Nephron (organoid): ENCODE results near the gene PLA2G3.

Source experiments
- H3K27ac Mint-ChIP-seq, 3 experiments: 2 replicates each; pipeline ENCODE4 v1.8.0; 2020; ENCODE audit warnings: mixed read lengths in 3 of 3, mild to moderate bottlenecking in 2 of 3, moderate library complexity in 1 of 3
- H3K27me3 Mint-ChIP-seq: 2 replicates; pipeline ENCODE4 v1.8.0; 2021; ENCODE audit warnings: low read depth, mild to moderate bottlenecking, moderate library complexity, mixed read lengths
- H3K36me3 Mint-ChIP-seq: 2 replicates; pipeline ENCODE4 v1.8.0; 2020; ENCODE audit warnings: low read depth, mixed read lengths
- H3K4me1 Mint-ChIP-seq: 2 replicates; pipeline ENCODE4 v1.8.0; 2020; ENCODE audit warnings: mixed read lengths
- H3K4me3 Mint-ChIP-seq, 3 experiments: 2 replicates each; pipeline ENCODE4 v1.8.0; 2020; ENCODE audit warnings: mild to moderate bottlenecking in 3 of 3, mixed read lengths in 3 of 3, moderate library complexity in 2 of 3
- H3K9me3 Mint-ChIP-seq: 2 replicates; pipeline ENCODE4 v1.8.0; 2020; ENCODE audit warnings: mixed read lengths
- CTCF ChIP-seq, 3 experiments: fragments of 200-600 bp; sonication (generic); IDR thresholded peaks; one replicate each; pipeline ENCODE4 v1.5.0; 2021; ENCODE audit warnings: antibody characterized with exemption in 3 of 3; ENCODE audit not compliant: unreplicated experiment in 3 of 3

The PLA2G3 gene

GRCh38 chr22:31138126-31138525, 2.2 kb downstream of the PLA2G3 start:
- Mint-ChIP-seq H3K4me3 (no peak overlapping the region), H3K27ac (no peak overlapping the region), H3K4me1 (no peaks in the 10 kb centered on the region), H3K36me3 (no peaks in the 10 kb centered on the region), H3K27me3 (peaks cover 13% of the 10 kb centered on the region), H3K9me3 (no peaks in the 10 kb centered on the region)
- no peak for TF ChIP-seq CTCF (IDR thresholded peaks at IDR 0.05; ENCODE audit: unreplicated experiment in 3 of 3)

GRCh38 chr22:31137721-31138120, 2.6 kb downstream of the PLA2G3 start:
- Mint-ChIP-seq H3K27ac (no peak overlapping the region), H3K4me1 (no peaks in the 10 kb centered on the region), H3K9me3 (no peaks in the 10 kb centered on the region), H3K4me3 (no peak overlapping the region), H3K27me3 (peaks cover 12% of the 10 kb centered on the region), H3K36me3 (no peaks in the 10 kb centered on the region)
- no peak for TF ChIP-seq CTCF (IDR thresholded peaks at IDR 0.05; ENCODE audit: unreplicated experiment in 3 of 3)

GRCh38 chr22:31136711-31137110, 3.6 kb downstream of the PLA2G3 start:
- no peak overlapping the region for H3K4me3 Mint-ChIP-seq
- H3K27me3 Mint-ChIP-seq, result peaks cover 11% of the 10 kb centered on the region
- no peaks in the 10 kb centered on the region for H3K36me3 Mint-ChIP-seq
- H3K27ac Mint-ChIP-seq, result no peak overlapping the region
- H3K9me3 Mint-ChIP-seq, result no peaks in the 10 kb centered on the region
- TF ChIP-seq CTCF (IDR thresholded peaks at IDR 0.05; ENCODE audit: unreplicated experiment in 3 of 3), result no peak
- no peaks in the 10 kb centered on the region for H3K4me1 Mint-ChIP-seq

- Mint-ChIP-seq H3K4me3 (no peak overlapping the region), H3K9me3 (no peaks in the 10 kb centered on the region), H3K36me3 (no peaks in the 10 kb centered on the region), H3K4me1 (no peaks in the 10 kb centered on the region), H3K27ac (no peak overlapping the region), H3K27me3 (peaks cover 11% of the 10 kb centered on the region)
- TF ChIP-seq CTCF (IDR thresholded peaks at IDR 0.05; ENCODE audit: unreplicated experiment in 3 of 3), result no peak
Observed at GRCh38 chr22:31136155-31136554, 4.2 kb downstream of the PLA2G3 start.

GRCh38 chr22:31135706-31136105, 4.6 kb downstream of the PLA2G3 start:
- no peak overlapping the region for H3K4me3 Mint-ChIP-seq
- H3K27me3 Mint-ChIP-seq, result peaks cover 11% of the 10 kb centered on the region
- no peaks in the 10 kb centered on the region for H3K36me3 Mint-ChIP-seq

More at GRCh38 chr22:31135706-31136105, 4.6 kb downstream of the PLA2G3 start:
- Mint-ChIP-seq H3K4me1 (no peaks in the 10 kb centered on the region), H3K27ac (no peak overlapping the region), H3K9me3 (no peaks in the 10 kb centered on the region)
- TF ChIP-seq CTCF (IDR thresholded peaks at IDR 0.05; ENCODE audit: unreplicated experiment in 3 of 3), result no peak
